Fibroblast of peridontal ligament (primary cell): ENCODE data around the gene ATP2C2.
"Not testable (repeated sequence)": the region's sequence is repeated elsewhere in the genome, so short reads cannot be mapped to it uniquely, and the experiment has no call there.

Experiments
- DNase-seq: peaks from one replicate; pipeline ENCODE4 v3.0.0-alpha.2; 2010; ENCODE audit errors: extremely low read depth

The ATP2C2 gene

GRCh38 chr16:84418056-84418849 is 49.9 kb downstream of the ATP2C2 start:
- DNase-seq: no peak

DNA sequence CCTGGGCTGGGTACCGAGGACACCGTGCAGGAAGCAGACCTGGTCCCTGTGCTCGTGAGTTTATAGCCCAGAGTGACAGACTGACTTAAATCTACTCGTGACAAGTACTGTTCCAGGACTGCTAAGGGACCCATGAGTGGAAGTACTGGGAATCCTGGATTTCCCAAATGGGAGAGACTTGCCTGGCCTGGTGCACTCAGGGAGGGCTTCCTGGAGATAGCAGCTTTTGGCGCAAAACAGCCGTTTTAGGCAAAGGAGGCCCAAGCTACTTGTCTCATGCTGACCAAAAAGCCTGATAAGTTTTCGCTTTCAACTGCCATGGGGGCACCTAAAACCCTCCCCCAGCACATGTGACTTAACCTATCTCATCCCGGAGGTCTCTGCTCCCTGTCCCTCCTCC is 51.4 kb downstream of the ATP2C2 start:
- no peak for DNase-seq

DNA sequence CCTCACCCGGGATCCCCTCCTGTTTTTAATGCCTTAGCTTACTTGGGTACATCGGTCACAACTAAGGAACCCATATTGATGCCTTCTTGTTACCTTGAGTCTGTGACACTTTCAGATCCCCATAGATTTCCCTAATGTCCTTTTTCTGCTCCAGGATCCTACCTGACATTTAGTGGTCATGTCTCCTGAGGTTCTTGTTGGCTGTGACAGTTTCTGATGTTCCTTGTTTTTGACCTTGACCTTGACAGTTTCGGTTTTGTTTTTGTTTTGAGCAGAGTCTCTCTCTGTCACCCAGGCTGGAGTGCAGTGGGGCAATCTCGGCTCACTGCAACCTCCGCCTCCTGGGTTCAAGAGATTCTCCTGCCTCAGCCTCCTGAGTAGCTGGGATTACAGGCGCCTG is 52.2 kb downstream of the ATP2C2 start:
- DNase-seq: not testable (repeated sequence)

- DNase-seq: no peak
Measured at GRCh38 chr16:84421081-84421937, 53.0 kb downstream of the ATP2C2 start.

DNA sequence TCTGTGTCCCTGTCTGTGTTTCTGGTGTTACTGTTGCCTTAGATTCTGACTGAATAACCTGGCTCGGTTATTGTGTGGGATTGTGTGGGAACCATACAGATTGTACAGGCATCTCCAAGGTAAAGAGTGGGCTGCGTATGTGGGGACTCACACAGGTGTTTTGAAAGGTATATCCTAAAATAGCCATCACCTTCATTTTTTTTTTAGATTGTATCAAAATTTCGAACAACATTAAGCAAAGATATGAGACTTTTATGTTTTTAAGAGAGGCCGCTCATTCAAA is 53.5 kb downstream of the ATP2C2 start:
- DNase-seq: no peak

- DNase-seq: peak; percentile 26
Measured at GRCh38 chr16:84423416-84423837, 55.1 kb downstream of the ATP2C2 start.

- no peak for DNase-seq
Measured at GRCh38 chr16:84425696-84426095, 57.4 kb downstream of the ATP2C2 start.

- no peak for DNase-seq
Measured at GRCh38 chr16:84426804-84427203, 58.5 kb downstream of the ATP2C2 start.

GRCh38 chr16:84427553-84427952 is 59.2 kb downstream of the ATP2C2 start:
- DNase-seq: no peak

GRCh38 chr16:84430860-84431259 is 62.5 kb downstream of the ATP2C2 start:
- DNase-seq: no peak

- DNase-seq: no peak
Measured at GRCh38 chr16:84434800-84435199, 66.5 kb downstream of the ATP2C2 start.

GRCh38 chr16:84436196-84436595 is 67.9 kb downstream of the ATP2C2 start:
- no peak for DNase-seq

DNA sequence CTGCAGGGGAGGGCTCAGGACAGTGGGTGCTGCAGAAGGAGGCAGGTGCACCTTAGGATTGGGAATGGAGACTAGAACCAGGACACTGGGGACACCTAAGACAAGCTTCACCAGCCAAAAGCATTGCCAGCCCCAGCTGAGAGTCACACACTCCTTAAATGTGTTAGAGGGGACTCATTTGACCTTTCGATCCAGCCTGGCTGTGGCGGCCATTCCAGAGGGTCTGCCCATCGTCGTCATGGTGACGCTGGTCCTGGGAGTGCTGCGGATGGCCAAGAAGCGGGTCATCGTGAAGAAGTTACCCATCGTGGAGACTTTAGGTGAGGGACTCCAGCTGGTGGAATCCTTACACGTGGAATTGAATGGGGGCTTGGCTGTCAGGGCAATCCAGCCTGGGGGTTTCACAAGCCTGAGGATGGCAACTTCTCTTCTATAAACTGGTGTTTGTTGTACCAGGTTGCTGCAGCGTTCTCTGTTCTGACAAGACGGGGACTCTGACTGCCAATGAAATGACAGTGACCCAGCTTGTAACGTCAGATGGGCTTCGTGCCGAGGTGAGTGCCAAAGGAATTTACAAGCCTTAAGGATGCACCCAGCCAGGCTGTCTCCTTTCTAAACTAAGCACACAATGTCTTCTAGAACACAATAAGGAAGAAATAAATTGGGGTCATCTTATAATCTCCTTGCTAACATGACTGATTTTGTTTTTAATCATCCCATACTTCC is 70.8 kb downstream of the ATP2C2 start:
- DNase-seq: no peak

- no peak for DNase-seq
Measured at GRCh38 chr16:84442416-84443145, 74.2 kb downstream of the ATP2C2 start.

GRCh38 chr16:84443166-84443802 is 74.9 kb downstream of the ATP2C2 start:
- no peak for DNase-seq

DNA sequence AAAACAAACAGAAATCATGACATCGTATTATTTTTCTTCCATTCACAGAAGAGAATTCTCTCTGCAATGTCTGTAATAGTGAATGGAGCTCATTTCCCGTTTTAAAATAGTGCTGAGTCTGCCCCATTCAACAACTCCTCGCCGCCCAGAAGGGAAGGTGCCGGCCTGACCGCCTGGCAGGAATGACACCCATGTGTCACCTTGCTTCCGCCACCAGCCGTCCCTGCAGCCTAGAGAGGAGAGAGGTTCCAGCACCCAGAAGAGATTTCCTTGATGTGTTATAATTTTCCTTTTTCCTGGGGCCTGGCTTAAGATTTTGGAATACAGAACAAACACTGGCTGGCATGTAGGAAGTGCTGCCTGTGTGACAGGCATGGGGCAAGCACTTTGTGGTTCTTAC is 76.1 kb downstream of the ATP2C2 start:
- no peak for DNase-seq

DNA sequence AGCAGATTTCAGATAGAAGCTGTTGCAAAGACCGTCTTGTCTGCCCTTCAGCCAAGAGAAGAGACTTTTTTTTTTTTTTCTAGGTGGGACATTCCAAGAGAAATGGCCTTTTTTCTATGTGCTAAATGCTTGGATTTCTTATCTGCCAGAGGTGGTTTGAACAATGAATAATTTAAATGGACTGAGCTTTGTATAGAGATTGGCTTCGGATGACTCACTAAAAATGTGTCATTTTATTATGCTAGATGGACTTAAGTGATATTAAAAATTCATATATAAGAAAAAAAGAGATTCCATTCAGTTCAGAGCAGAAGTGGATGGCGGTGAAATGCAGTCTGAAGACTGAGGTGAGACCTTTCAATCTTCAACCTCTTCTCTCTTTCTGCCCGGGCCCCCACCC is 77.7 kb downstream of the ATP2C2 start:
- DNase-seq: no peak

DNA sequence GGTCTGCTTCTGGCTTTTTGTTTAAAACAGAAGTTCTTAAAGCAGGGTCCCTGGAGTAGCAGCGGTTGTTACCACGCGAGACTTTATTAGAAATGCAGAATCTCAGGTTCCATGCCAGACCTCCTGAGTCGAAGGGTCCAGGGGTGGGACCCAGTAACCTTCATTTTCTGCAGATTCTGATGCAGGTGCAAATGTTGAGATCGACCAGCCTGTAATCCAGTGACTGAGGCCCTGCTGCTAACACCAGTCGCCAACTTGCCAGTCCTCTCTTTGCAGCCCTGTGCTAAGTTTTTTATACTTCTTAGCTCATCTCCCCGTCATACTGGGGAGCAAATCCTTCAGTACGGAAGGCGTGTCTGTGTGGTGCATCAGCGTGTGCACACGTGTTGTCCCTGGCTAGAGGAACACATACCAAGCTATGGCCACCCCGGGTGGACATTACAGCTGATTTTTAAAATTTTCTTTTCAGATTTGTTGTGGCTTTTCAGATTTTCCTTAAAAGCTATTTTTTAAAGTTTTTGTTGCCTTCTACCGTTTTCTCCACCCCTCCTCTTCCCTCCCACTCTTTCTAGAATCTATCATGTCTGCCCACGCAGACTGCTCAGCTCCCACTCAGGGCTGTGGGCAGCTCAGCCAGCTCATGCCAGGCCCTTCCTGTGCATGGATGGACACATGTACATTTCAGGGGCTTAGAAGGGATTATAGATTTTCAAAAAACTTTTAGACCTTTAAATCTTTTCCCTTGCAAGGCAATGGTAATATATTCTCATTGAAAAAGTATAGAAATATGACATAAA is 78.5 kb downstream of the ATP2C2 start:
- DNase-seq: no peak

DNA sequence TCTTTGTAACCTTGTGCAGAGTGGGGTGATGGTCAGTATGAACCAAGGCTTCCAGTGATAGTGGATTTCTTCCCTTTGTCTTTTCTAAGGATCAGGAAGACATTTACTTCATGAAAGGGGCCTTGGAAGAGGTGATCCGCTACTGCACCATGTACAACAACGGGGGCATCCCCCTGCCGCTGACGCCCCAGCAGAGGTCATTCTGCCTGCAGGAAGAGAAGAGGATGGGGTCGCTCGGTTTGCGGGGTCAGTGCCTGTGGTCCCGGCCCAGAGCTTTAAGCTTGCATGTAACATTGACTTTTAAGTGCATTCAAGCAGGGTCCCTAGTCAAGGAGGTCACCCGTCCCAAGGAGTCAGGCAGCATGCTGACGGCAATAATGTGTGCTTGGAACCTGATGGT is 80.1 kb downstream of the ATP2C2 start:
- no peak for DNase-seq
